ENCODE results near the gene POP7. TPM values are rescaled to one million over a fixed set of nuclear protein-coding genes. Genes with fewer than 3 reads are reported as not detected.

POP7 gene
- total RNA-seq, 4 donors from 2014 or later, result 10.7 to 58.7 (median 34.1) TPM

DNA sequence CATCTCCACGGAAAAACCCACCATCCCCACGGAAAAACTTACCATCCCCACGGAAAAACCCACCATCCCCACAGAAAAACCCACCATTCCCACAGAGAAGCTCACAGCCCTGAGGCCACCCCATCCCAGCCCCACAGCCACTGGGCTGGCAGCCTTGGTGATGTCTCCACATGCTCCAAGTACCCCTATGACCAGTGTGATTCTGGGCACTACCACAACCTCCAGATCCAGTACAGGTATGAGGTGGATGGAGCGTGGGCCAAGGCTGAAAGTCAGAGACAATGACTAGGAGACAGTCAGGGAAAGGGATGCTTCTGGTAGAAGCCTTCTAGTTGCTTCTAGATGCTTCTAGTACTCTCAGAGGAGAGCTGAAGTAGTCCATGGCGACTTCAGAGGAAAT, 47.1 kb downstream of the POP7 start:
- intact Hi-C loops (cut with DNase I; ENCODE audit: low total_unique reads) (no loop called here), in situ Hi-C loops (cut with MboI; ENCODE audit: low pct_ligation_motif_present in 1 of 4, low pct_unique_long_range_greater_than_20kb in 1 of 4, low sequenced_read_pairs in 3 of 4) (no loop called here)
- H3K27ac ChIP-seq, result no peak overlapping the region
- peaks cover 33% of the 10 kb centered on the region for H3K27me3 ChIP-seq
- no peak for DNase-seq
- H3K4me1 ChIP-seq, result no peaks in the 10 kb centered on the region
- no peaks in the 10 kb centered on the region for H3K9me3 ChIP-seq
- no peak overlapping the region for H3K4me3 ChIP-seq
- TF ChIP-seq POLR2AphosphoS5 (IDR thresholded peaks at IDR 0.05) (no peak), POLR2A (IDR thresholded peaks at IDR 0.05) (no peak), EP300 (IDR thresholded peaks at IDR 0.05; ENCODE audit: low read depth) (no peak)
- TF ChIP-seq, protein P1, sequence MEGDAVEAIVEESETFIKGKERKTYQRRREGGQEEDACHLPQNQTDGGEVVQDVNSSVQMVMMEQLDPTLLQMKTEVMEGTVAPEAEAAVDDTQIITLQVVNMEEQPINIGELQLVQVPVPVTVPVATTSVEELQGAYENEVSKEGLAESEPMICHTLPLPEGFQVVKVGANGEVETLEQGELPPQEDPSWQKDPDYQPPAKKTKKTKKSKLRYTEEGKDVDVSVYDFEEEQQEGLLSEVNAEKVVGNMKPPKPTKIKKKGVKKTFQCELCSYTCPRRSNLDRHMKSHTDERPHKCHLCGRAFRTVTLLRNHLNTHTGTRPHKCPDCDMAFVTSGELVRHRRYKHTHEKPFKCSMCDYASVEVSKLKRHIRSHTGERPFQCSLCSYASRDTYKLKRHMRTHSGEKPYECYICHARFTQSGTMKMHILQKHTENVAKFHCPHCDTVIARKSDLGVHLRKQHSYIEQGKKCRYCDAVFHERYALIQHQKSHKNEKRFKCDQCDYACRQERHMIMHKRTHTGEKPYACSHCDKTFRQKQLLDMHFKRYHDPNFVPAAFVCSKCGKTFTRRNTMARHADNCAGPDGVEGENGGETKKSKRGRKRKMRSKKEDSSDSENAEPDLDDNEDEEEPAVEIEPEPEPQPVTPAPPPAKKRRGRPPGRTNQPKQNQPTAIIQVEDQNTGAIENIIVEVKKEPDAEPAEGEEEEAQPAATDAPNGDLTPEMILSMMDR (IDR thresholded peaks at IDR 0.05), result no peak
- no peaks in the 10 kb centered on the region for H3K36me3 ChIP-seq
- WGBS, 2 donors (ENCODE audit: low coverage in 1 of 2), result 76 to 80% methylated on average over 3 to 5 of the region's 5 CpGs

DNA sequence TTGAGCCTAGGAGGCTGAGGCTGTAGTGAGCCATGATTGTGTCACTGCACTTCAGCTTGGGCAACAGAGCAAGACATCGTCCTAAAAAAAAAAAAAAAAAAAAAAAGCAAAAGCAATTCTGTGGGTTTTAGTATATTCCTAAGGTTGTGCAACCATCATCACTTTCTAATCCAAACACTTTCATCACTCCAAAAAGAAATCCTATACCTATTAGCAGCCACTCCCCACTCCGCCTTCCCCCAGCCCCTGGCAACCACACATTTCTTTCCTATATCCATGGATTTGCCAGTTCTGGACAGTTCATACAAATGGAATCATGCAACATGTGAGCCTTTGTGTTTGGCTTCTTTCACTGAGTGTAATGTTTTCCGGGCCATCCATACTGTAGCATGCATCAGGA, 47.8 kb downstream of the POP7 start:
- Histone ChIP-seq H3K9me3 (no peaks in the 10 kb centered on the region), H3K36me3 (no peaks in the 10 kb centered on the region), H3K4me3 (no peak overlapping the region), H3K27me3 (peaks cover 27% of the 10 kb centered on the region), H3K27ac (no peak overlapping the region), H3K4me1 (no peaks in the 10 kb centered on the region)
- 68 to 85% methylated on average over 2 to 3 of the region's 3 CpGs for WGBS, 2 donors (ENCODE audit: low coverage in 1 of 2)
- DNase-seq, result no peak
- TF ChIP-seq POLR2A (IDR thresholded peaks at IDR 0.05) (no peak), POLR2AphosphoS5 (IDR thresholded peaks at IDR 0.05) (no peak), EP300 (IDR thresholded peaks at IDR 0.05; ENCODE audit: low read depth) (no peak)
- TF ChIP-seq, protein P1 (IDR thresholded peaks at IDR 0.05), result no peak
- intact Hi-C loops (cut with DNase I; ENCODE audit: low total_unique reads), result no loop called here
- in situ Hi-C loops (cut with MboI; ENCODE audit: low pct_ligation_motif_present in 1 of 4, low pct_unique_long_range_greater_than_20kb in 1 of 4, low sequenced_read_pairs in 3 of 4), result no loop called here

Other genes with a start within 250 kb of the POP7 start
- not detected for gene SPACDR, start 241.9 kb upstream of the POP7 start, total RNA-seq
- 100 to 1,000 TPM in 1 of 4 donors, 10 to 100 TPM in 3; 41.6 to 101 (median 67.6) TPM for gene TSC22D4, start 226.9 kb upstream of the POP7 start, total RNA-seq
- 1 to 10 TPM in 1 of 4 donors, under 1 TPM in 1, not detected in 2; 0.41 to 1.4 TPM for gene NYAP1, start 222.2 kb upstream of the POP7 start, total RNA-seq
- gene AGFG2, start 166.9 kb upstream of the POP7 start, total RNA-seq, result 100 to 1,000 TPM in 2 of 4 donors, 10 to 100 TPM in 2; 63.8 to 154 (median 102) TPM
- 10 to 100 TPM in 1 of 4 donors, 1 to 10 TPM in 1, under 1 TPM in 1, not detected in 1; 0.96 to 52.4 (median 2.7) TPM for gene SAP25, start 132.2 kb upstream of the POP7 start, total RNA-seq
- gene LRCH4, start 120.0 kb upstream of the POP7 start, total RNA-seq, result 100 to 1,000 TPM; 115 to 508 (median 151) TPM
- under 1 TPM in 2 of 4 donors, not detected in 2; 0.14 to 0.79 TPM for gene FBXO24, start 119.8 kb upstream of the POP7 start, total RNA-seq
- gene PCOLCE, start 103.8 kb upstream of the POP7 start, total RNA-seq, result 10 to 100 TPM in 2 of 4 donors, 1 to 10 TPM in 2; 5.6 to 46.2 (median 11.7) TPM
- 10 to 100 TPM; 13.5 to 39.6 (median 18.4) TPM for gene MOSPD3, start 93.6 kb upstream of the POP7 start, total RNA-seq
- under 1 TPM in 3 of 4 donors, not detected in 1; 0.60 to 0.68 (median 0.64) TPM for gene TFR2, start 64.6 kb upstream of the POP7 start, total RNA-seq
- not detected for gene ACTL6B, start 49.7 kb upstream of the POP7 start, total RNA-seq
- 100 to 1,000 TPM; 192 to 301 (median 246) TPM for gene GNB2, start 32.4 kb upstream of the POP7 start, total RNA-seq
- gene GIGYF1, start 11.9 kb upstream of the POP7 start, total RNA-seq, result 100 to 1,000 TPM in 1 of 4 donors, 10 to 100 TPM in 3; 25.4 to 104 (median 51.8) TPM
- not detected for gene EPO, start 14.3 kb downstream of the POP7 start, total RNA-seq
- not detected for gene ZAN, start 27.5 kb downstream of the POP7 start, total RNA-seq
- 10 to 100 TPM; 23.2 to 95.5 (median 43.5) TPM for gene EPHB4, start 121.4 kb downstream of the POP7 start, total RNA-seq
- gene SLC12A9, start 146.6 kb downstream of the POP7 start, total RNA-seq, result 10 to 100 TPM; 21.0 to 46.2 (median 23.1) TPM
- gene TRIP6, start 161.3 kb downstream of the POP7 start, total RNA-seq, result 10 to 100 TPM; 10.9 to 24.3 (median 21.2) TPM
- gene SRRT, start 169.0 kb downstream of the POP7 start, total RNA-seq, result 100 to 1,000 TPM in 2 of 4 donors, 10 to 100 TPM in 2; 64.6 to 217 (median 103) TPM
- gene UFSP1, start 183.6 kb downstream of the POP7 start, total RNA-seq, result 10 to 100 TPM in 1 of 4 donors, 1 to 10 TPM in 2, not detected in 1; 1.3 to 19.1 (median 3.7) TPM
- 10 to 100 TPM in 3 of 4 donors, 1 to 10 TPM in 1; 3.8 to 29.9 (median 14.3) TPM for gene ACHE, start 189.8 kb downstream of the POP7 start, total RNA-seq
- 100 to 1,000 TPM in 1 of 4 donors, 10 to 100 TPM in 3; 11.7 to 233 (median 64.7) TPM for gene MUC3A, start 243.4 kb downstream of the POP7 start, total RNA-seq